Vagina (tissue), 2 donors: Measurements from ENCODE around the gene NBPF3. TPM values are rescaled to one million over a fixed set of nuclear protein-coding genes. Genes with fewer than 3 reads are reported as not detected.
A peak's percentile ranks its signal among the peaks of the same experiment; 100 is the strongest.

Experiments used
- DNase-seq, 2 donors: peaks; one replicate each; pipeline ENCODE4 v3.0.0-alpha.2; 2017; ENCODE audit errors: extremely low spot score in 2 of 2
- H3K27ac ChIP-seq: fragments of 200-600 bp; sonication (generic); one replicate; pipeline ENCODE4 v1.5.1; 2019
- H3K27me3 ChIP-seq: fragments of 200-600 bp; sonication (generic); one replicate; pipeline ENCODE4 v1.5.1; 2019
- H3K36me3 ChIP-seq, 2 donors: fragments of 200-600 bp; sonication (generic); one replicate each; pipeline ENCODE4 v1.5.1; 2017 to 2019
- H3K4me1 ChIP-seq: fragments of 200-600 bp; sonication (generic); one replicate; pipeline ENCODE4 v1.5.1; 2019
- H3K4me3 ChIP-seq, 2 donors: fragments of 200-600 bp; sonication (generic); 1 replicate in 1 of 2; 2 replicates in 1 of 2; pipeline ENCODE4 v1.5.1; 2016 to 2019
- H3K9me3 ChIP-seq: fragments of 200-600 bp; sonication (generic); one replicate; pipeline ENCODE4 v1.5.1; 2019
- POLR2A ChIP-seq, 2 donors: fragments of 450-650 bp; IDR thresholded peaks; one replicate each; pipeline ENCODE4 v1.6.1; 2017; ENCODE audit warnings: antibody characterized with exemption in 2 of 2, mild to moderate bottlenecking in 2 of 2, moderate library complexity in 2 of 2
- POLR2AphosphoS5 ChIP-seq, 2 donors: sonication (generic); formaldehyde crosslinking; IDR thresholded peaks; one replicate each; pipeline ENCODE4 v1.9.0; 2017; ENCODE audit warnings: antibody characterized with exemption in 2 of 2, mild to moderate bottlenecking in 2 of 2, low read depth in 1 of 2; ENCODE audit not compliant: insufficient read depth in 1 of 2
- intact Hi-C: fragments of 100-400 bp; cut with DNase I; formaldehyde crosslinking; loops from one replicate; pipeline ENCODE4 v1.15.1; 2023
- total RNA-seq: library from RNA; depleted of rRNA; stranded (reverse); fragments of >200 nt; gene quantifications from one replicate; pipeline ENCODE4 v1.2.3, GENCODE V29; 2016
- TF ChIP-seq, protein P1 (sequence below), 3 experiments: fragments of 450-650 bp in 2 of 3; fragments of 200-600 bp in 1 of 3; sonication (generic) in 1 of 3; IDR thresholded peaks; one replicate each; pipeline ENCODE4 v1.5.1; 2017 to 2019; ENCODE audit warnings: antibody characterized with exemption in 3 of 3, mild to moderate bottlenecking in 2 of 3, moderate library complexity in 2 of 3

Gene NBPF3
- total RNA-seq, 1 donor from 2014 or later: 10.1 TPM

DNA sequence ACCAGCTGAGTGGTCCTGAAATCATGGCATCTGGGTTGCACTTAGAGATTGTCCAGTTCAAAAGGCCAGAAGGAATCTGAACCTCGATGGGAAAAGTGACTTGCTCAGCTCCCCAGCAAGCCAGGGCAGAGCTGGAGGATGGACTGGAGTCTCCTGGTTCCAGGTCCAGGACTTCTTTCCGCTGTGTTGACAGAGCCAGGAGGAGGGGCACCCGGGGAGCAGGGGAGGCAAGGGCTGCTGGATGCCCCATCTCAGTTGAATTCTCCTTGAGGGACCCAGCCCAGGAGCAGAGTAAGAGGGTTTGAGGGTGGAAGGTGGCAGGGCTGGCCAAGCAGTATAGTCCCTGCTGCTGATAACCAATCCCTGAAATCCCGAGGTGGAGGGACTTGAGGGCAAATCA, 66.9 kb downstream of the NBPF3 start:
- Histone ChIP-seq H3K4me1 (peaks cover 14% of the 10 kb centered on the region), H3K36me3 (no peaks in the 10 kb centered on the region), H3K9me3 (no peaks in the 10 kb centered on the region), H3K27ac (no peak overlapping the region), H3K4me3 (no peak overlapping the region), H3K27me3 (no peaks in the 10 kb centered on the region)
- no peak for DNase-seq
- intact Hi-C loops: no loop called here
- TF ChIP-seq POLR2AphosphoS5 (IDR thresholded peaks at IDR 0.05; ENCODE audit: insufficient read depth in 1 of 2, low read depth in 1 of 2): no peak
- TF ChIP-seq POLR2A (IDR thresholded peaks at IDR 0.05): no peak
- TF ChIP-seq, protein P1, sequence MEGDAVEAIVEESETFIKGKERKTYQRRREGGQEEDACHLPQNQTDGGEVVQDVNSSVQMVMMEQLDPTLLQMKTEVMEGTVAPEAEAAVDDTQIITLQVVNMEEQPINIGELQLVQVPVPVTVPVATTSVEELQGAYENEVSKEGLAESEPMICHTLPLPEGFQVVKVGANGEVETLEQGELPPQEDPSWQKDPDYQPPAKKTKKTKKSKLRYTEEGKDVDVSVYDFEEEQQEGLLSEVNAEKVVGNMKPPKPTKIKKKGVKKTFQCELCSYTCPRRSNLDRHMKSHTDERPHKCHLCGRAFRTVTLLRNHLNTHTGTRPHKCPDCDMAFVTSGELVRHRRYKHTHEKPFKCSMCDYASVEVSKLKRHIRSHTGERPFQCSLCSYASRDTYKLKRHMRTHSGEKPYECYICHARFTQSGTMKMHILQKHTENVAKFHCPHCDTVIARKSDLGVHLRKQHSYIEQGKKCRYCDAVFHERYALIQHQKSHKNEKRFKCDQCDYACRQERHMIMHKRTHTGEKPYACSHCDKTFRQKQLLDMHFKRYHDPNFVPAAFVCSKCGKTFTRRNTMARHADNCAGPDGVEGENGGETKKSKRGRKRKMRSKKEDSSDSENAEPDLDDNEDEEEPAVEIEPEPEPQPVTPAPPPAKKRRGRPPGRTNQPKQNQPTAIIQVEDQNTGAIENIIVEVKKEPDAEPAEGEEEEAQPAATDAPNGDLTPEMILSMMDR (IDR thresholded peaks at IDR 0.05): no peak

DNA sequence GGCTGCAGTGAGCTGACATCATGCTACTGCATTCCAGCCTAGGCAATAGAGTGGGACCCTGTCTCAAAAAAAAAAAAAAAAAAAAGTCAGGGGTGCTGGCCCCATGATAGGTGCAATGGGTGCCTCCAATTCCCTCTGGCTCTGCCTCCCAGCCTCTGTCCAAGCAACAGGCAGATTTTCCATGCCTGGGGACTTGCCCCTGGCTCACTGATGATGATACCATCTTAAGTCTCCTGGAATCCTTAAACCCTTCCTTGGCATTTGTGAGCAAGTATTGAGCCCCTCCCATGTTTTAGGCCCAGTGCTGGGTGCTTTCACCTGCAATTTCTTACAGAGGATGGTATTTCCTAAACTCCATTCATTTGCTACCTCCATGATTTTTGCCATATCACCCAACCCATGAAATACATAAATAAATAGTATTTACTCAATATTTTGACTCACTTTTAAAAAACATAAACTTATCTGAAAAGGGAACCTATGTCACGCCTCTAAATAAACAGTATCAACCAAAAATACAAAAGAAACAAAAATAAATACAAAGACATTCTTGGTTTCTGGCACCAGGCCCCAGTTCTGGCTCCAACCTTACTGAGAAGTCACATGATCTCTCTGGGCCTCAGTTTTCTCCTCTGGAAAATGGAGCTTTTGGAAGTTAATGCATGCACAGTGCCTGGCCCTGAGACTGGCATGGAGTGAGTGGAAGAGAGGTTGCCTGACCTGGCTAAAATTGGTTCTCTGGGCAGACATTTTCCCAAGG, 67.8 kb downstream of the NBPF3 start:
- Histone ChIP-seq H3K4me3 (no peak overlapping the region), H3K27me3 (no peaks in the 10 kb centered on the region), H3K9me3 (no peaks in the 10 kb centered on the region), H3K27ac (no peak overlapping the region), H3K36me3 (no peaks in the 10 kb centered on the region), H3K4me1 (peaks cover 14% of the 10 kb centered on the region)
- intact Hi-C loops: no loop called here
- DNase-seq: no peak
- TF ChIP-seq POLR2AphosphoS5 (IDR thresholded peaks at IDR 0.05; ENCODE audit: insufficient read depth in 1 of 2, low read depth in 1 of 2): no peak

GRCh38 chr1:21508580-21509350, 68.8 kb downstream of the NBPF3 start:
- peak overlapping the region; percentile 27 to 34 for H3K4me3 ChIP-seq
- H3K27me3 ChIP-seq: no peaks in the 10 kb centered on the region
- intact Hi-C loops: no loop called here
- H3K9me3 ChIP-seq: no peaks in the 10 kb centered on the region
- no peak overlapping the region for H3K27ac ChIP-seq
- peaks cover 14% of the 10 kb centered on the region for H3K4me1 ChIP-seq
- TF ChIP-seq, protein P1 (IDR thresholded peaks at IDR 0.05): peak in 1 of 3 experiments; percentile 26
- TF ChIP-seq POLR2AphosphoS5 (IDR thresholded peaks at IDR 0.05; ENCODE audit: insufficient read depth in 1 of 2, low read depth in 1 of 2): no peak
- no peaks in the 10 kb centered on the region for H3K36me3 ChIP-seq
- no peak for DNase-seq

DNA sequence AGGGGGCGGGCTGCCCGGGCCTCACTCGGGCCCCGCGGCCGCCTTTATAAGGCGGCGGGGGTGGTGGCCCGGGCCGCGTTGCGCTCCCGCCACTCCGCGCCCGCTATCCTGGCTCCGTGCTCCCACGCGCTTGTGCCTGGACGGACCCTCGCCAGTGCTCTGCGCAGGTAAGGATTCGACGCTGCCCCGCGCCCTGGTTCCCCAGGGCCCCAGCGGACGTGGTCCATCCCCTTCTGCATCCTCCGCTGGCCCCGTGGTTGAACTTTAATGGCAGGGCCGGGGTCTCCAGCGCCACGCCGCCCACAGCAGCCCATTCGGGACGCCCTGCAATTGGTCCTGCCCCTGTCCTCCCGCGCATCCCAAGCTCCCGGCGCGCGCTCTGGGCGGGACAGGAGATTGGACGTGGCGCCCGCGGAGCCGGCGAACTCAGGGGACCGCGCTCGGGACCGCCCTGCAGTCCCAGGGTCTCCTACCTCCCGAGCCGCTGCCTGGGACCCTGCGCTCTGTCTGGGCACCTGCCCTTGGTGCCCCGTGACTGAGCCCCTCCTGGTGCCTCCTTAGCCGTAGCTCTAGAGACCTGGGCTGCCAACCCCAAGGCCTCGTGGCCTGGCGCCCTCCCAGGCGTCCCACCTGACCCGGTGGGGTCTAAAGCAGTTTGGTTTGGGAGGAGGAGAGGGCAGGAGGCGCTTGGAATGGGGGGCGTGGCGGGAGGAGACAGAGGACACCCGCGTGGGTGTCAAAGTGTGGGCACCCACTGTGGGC, 69.6 kb downstream of the NBPF3 start, which contains the start of gene ALPL:
Gene ALPL, plus strand, starts transcription at position 73 of the 762 bp plus-strand sequence. CDS start 44,659 bp downstream, outside the sequence.
- TF ChIP-seq, protein P1 (IDR thresholded peaks at IDR 0.05): no peak
- TF ChIP-seq POLR2A (IDR thresholded peaks at IDR 0.05): no peak
- no peak for TF ChIP-seq POLR2AphosphoS5 (IDR thresholded peaks at IDR 0.05; ENCODE audit: insufficient read depth in 1 of 2, low read depth in 1 of 2)
- Histone ChIP-seq H3K9me3 (no peaks in the 10 kb centered on the region), H3K36me3 (no peaks in the 10 kb centered on the region), H3K4me1 (peaks cover 14% of the 10 kb centered on the region), H3K27me3 (no peaks in the 10 kb centered on the region), H3K27ac (no peak within 1 kb of the TSS), H3K4me3 (peak within 1 kb of the TSS; percentile 27 to 34)
- intact Hi-C loops: no loop called here
- no peak for DNase-seq

DNA sequence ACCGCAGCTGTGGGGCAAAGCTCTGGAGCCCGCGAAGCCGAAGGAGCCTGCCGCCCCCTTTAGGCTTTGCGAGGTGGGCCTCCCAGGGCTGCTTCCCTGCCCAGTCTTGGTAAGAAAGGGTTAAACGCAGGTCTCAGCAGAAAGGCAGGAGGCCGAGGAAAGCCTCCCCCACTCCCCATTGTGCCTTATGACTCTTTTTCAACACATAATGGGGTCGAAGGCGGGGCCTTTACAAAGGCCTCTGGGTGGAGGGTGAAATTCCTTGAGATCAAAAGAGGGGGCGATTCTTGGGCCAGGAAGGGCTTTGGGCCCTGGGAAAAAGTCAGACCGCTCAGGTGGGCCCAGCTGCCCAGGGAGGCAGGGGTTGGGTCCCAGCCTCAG, 70.2 kb downstream of the NBPF3 start:
- intact Hi-C loops: no loop called here
- DNase-seq: no peak

More for the DNA sequence above, 70.2 kb downstream of the NBPF3 start:
- TF ChIP-seq, protein P1 (IDR thresholded peaks at IDR 0.05): no peak
- TF ChIP-seq POLR2AphosphoS5 (IDR thresholded peaks at IDR 0.05; ENCODE audit: insufficient read depth in 1 of 2, low read depth in 1 of 2) (no peak), POLR2A (IDR thresholded peaks at IDR 0.05) (no peak)
- H3K4me1 ChIP-seq: peaks cover 14% of the 10 kb centered on the region
- H3K27ac ChIP-seq: no peak overlapping the region
- H3K36me3 ChIP-seq: no peaks in the 10 kb centered on the region
- H3K27me3 ChIP-seq: no peaks in the 10 kb centered on the region
- H3K4me3 ChIP-seq: no peak overlapping the region
- H3K9me3 ChIP-seq: no peaks in the 10 kb centered on the region
